HG03103 (cell line): ENCODE results near the gene SPECC1.
"Not testable (repeated sequence)": the region's sequence is repeated elsewhere in the genome, so short reads cannot be mapped to it uniquely, and the experiment has no call there.

Experiments
- ATAC-seq: cut with Tn5 transposase; IDR thresholded peaks from one replicate; pipeline ENCODE4 v1.9.1; 2021; ENCODE audit warnings: low read depth; ENCODE audit not compliant: unreplicated experiment

Gene SPECC1

DNA sequence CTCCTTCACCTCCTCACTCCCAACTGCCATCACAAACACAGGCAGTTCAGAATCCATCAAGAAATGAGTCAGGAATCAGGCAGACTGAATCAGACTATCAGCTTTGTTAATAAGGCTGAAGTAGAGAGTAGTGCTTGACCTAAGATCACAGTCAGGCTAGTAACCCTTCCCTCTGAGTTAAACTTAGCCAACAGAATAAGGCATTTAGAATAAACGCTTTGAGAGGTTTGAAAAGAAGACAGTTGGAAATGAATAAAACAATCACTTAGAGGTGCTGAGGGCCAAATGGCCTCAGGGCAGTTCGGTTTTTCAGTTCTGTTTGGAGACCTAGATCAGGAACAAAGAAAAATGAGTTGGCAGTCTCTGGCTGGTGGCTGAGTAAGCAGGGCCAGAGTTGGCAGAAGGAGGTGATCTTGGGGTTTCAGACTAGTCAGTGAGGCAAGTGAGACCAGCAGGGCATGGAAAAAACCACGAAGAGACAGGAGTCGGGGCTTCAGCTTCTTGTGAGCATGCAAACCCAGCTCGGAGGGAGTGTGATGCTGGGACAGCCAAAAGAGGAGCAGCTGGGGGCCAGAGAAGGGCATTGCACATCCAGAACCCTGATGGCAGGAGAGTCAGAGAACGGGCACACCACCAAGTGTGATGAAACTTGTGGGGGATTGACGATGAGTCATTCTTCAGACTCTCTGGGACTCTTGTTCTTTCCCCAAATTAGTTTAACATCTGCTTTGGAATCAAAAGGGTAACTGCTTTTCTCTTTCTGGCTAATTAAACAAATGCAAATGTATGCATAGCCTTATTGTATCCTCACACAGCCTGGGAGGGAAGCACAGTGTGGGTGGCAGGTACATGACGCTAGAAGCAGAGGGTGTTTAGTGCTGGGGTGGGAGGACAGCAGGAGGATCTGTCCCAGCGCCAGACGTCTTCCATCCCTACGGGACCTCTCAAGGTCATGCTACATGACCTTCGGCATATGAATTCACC, 54.8 kb downstream of the SPECC1 start:
- no peak for ATAC-seq

DNA sequence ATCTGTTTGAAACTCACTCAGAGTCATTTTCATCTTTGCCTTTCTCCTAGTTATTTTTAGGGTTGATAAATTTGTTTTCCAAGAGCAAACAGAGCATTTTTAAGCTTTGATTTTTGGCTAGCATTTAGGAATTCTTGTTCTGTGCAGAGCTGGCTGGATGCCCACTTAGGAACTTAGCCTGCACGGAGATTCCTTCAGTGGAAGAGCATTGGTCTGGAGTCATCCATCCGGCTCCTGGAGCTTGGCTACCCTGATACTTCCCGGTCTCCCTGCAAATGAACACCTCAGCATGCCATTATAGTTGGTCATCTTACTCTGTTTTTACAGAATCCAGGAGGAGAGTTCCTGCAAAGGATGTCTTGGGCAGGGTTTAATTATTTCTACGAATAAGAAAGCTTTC, 57.1 kb downstream of the SPECC1 start:
- no peak for ATAC-seq

DNA sequence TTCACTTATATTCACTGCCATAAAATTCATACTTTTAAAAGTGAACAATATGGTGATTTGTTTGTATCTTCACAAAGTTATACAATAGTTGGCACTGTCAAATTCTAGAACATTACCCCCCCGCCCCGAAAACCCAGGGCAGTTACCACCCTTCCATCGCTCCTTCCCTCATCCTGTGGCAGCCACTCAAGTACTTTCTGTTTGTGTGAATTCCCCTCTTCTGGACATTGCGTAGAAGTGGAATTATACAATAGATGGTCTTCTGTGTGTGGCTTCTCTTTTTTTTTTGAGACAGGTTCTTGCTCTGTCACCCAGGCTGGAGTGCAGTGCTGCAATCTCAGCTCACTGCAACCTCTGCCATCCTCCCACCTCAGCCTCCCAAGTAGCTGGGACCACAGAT, 58.6 kb downstream of the SPECC1 start:
- ATAC-seq: no peak

DNA sequence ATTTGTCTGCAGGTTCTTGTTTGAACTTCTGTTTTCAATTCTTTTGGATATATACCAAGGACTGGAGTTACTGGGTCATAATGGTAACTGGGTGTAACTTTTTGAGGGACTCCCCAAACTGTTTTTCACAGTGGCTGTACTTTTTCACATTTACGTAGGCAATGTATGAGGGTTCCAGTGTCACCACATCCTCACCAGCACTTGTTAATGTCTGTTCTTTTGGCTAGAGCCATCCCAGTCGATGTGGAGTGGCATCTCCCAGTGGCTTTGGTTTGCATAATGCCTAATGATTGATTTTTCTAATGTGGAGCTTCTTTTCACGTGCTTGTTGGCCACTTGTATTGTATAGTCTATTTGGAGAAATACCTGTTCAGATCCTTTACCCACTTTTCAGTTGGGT, 59.3 kb downstream of the SPECC1 start:
- no peak for ATAC-seq

DNA sequence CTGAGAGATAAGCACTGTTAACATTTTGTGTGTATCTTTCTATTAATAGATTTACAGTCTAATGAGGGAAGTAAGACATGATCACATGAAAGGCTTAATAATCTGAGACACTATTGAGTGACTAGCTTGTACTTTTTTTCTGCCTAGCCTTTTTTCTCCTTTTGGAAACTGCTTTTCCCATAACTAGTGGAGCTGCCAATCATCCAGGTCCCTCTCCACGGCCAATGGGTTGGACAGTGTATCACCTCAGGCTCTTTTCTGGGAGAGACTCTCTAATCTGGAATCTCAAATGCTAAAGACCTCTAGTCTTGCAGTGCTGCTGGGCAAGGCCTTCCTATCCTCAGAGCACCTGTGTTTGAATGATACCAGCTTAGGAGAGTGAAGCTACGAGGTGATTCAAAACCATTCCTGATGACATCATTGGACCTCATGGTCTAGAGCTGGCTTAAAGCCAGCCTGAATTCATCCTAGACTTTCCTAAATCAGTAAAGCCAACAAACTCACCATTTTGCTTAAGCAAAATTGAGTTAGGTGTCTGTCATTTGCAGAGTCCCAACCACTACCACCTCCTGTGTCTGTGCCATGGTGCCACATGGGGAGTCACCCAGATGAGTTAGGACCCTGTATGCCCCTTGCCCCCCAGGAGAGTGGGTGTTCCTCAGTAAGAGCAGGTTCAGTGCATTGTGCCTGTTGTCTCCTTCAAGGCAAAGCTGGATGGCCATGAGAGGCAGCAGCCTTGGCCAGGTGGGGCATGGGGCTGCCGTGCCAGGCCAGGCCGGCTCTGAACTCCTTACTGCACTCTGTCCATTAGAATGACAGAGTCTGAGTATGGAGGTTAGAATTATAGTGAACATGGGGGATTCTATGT, 62.9 kb downstream of the SPECC1 start:
- no peak for ATAC-seq

DNA sequence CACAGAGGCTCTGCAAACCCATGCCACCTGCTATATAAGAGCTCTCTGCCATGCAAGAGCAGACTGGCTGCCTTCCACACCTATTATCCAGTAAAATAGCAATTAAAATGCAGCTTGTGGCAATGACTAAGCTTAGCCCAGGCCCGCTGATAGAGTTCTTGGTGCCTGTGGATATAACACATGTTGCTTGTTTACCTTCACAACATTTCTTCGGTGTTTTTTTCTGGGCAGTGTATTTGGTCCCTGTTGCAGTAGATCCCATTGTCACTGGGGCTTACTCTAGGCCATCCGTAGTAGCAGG, 63.5 kb downstream of the SPECC1 start:
- ATAC-seq: no peak

DNA sequence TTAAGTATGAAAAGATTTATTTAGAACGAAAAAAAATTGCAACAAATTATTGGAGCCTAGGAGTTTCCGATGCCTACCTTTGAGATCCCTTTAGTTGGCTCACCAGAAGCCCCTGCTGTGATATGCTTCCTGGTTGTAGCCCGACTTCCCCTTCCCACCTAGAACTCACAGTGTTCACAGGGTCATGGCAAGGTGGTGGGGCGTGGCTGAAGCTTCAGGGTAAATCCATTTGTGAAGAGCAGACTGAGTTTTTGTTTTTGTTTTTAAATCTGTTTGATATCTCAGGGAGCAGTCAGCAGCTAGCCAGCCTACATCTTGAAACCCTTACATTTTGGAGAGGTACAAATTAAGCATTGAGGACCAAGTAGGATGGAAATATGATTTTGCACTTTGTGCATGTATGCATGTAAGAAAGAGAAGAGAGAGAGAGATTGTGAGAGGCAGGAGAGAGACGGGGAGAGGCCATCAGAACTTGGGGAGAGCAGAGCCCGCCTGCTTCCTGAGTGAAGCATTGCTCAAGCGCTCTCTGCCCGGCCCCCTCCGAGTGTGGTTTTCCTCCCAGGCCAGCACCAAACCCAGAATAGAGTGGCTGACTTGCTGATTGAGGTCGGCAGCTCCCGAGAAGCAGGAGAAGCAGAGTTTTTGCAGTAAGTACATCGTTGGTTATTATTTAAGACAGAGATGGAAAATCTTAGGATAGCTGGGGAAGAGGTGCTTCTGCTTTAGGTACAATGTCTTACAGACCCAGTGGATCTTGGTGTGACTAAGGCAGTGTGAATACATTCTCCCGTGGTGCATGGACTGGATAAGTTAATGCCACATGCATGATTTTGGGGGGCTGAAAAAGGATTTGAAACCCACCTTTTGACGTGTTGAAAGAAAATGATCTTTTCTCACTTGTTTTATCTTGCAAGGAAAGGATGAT, 64.2 kb downstream of the SPECC1 start:
- ATAC-seq: no peak

DNA sequence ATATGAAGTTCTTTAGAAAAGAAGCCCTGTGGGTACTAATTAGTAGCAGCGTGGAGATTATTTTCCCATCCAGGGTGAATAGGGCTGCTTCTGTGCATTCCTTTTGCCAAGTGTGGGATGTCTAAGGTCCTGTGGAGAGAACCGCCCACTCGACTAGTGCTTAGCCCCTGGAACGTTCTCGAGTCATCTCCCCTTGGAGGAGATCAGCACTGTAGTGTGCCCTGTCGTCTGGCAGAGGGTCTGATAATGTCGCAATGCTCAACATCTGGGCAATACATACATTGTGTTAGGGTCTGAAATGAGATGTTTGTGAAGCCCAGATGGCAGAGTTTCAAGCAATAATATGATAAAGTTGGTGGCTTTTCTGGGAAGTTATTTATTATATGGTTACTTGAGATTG, 64.8 kb downstream of the SPECC1 start:
- no peak for ATAC-seq

DNA sequence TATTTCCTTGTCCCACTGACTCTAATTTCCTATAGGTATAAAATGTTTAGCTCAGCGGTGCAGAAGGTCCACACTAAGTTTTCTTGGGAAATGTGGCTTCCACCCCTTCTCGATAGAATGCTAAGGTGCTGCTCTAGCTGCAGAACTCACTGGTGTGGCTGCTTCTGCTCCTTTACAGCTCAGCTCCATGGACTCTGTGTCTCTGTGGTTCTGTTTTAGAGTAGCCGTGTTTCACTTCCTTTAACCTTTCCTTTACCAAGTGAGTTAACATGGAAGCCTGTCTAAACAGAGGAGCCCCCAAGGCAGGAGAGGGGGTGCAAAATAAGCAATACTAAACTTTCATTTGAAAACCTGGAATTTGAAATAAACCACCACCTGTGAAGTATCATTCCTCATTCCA, 65.3 kb downstream of the SPECC1 start:
- ATAC-seq: no peak

DNA sequence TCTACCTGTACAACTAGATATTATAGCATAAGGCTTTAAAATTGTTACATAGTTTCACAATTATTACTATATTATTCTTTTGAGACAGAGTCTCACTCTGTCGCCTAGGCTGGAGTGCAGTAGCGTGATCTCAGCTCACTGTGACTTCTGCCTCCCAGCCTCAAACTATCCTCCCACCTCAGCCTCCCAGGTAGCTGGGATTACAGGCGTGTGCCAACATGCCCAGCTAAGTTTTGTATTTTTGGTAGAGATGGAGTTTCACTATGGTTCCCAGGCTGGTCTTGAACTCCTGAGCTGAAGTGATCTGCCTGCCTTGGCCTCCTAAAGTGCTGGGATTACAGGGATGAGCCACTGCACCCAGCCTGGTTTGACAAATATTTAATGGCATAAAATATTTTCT, 67.0 kb downstream of the SPECC1 start:
- not testable (repeated sequence) for ATAC-seq

DNA sequence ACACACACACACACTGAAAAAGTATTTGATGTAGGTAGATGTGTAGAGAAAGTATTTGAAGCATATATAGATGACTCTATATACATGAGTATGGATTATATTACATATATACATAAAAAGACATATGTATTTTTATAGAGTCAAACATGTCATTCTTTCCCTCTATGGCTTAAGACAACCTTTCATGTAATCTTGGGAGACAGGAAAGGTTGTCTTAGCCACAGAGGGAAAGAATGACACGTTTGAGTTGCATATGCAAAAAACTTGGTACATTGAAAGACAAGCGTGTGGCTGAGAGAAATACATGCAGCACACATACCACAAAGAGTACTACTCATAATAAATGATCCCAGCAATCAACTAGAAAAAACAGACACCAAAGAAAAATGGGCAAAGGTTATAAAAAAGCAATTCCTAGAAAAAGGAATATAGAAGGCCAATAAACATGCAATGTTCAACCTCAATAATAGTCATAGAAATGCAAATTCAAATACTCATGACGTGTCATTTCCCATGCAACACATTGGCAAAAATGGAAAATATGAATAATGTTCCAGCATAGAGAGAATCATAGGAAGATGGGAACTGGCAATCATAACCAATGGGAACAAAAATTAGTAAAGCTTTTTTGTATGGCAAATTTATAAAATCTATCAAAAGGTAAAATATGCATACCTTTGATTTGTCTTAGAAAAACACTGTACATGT, 69.0 kb downstream of the SPECC1 start:
- no peak for ATAC-seq

DNA sequence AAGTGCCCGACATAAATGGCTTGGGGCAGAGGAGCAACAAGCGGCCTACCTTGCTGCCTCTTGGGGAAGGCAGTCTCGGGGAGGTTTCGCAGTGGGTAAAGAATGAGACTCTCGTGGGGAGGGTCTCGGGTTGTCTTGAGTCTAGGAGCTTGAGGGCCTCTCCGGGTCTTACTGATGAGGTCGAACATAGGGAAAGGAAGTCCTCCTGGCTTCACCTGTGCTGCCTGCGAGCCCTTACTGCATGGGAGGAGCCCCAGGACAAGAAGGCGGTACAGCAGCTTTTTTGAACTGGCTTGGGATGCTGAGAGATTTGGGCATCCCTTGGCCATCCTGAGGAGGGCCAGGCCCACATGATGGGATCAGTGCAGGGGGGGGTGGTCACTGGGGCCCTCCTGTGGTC, 71.4 kb downstream of the SPECC1 start:
- no peak for ATAC-seq

DNA sequence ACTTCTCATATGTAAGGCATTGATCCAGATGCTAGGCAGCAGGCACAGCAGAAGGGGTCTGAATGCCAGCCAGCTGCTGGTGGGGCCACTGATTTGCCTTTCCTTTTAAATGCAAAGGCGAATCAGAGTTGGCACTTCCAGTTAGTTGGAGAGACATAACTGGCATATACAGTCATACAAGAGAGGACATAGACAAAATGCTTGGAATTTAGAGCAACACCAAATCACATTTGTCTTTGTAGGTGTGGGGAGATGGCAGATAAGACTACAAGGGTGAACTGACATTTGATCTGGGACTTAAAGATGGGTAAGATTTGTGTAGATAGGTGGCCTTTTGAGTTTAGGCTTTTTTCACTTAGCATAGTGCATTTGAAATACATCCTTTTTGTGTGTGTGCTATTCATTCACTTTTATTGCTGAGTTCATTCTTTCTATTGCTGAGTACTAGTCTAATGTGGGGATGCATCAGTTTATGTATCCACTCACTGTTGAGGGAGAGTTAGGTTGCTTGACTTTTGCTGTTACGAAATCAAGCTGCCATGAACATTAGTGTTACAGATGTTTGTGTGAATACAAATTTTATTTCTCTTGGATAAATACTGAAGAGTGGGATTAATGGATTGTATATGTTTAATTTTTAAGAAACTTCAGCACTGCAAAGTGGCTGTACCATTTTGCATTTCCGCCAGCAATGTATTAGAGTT, 74.1 kb downstream of the SPECC1 start:
- no peak for ATAC-seq

DNA sequence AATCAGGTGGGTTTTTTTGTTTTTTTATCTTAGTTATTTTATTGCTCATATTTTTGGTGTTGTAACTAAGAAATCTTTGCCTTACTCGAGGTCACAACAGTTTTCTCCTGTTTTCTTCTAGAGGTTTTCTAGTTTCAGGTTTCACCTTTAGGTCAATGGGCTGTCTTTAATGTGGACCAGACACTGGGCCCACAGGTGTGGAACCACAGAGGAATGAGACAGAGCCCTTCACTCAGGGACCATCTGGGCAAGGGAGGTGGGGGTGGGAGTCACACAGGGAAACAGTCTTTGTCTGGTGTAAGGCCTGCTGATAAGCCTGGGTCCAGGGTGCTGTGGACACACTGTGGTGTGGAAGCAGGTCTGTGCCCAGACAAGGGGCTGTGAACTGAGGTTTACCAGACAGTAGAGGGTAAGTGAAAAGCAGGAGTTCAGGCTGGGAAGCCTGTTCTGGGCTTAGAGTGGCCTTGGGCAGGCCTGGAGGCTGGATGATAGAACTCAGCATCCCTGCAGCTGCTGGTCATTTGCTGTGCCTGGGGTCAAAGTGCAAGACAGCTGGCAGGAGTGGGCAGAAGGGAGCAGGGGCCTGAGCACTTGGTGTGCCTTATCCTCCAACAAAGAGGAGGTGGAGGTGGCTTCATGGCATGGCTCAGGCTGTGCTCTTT, 75.6 kb downstream of the SPECC1 start:
- ATAC-seq: no peak

DNA sequence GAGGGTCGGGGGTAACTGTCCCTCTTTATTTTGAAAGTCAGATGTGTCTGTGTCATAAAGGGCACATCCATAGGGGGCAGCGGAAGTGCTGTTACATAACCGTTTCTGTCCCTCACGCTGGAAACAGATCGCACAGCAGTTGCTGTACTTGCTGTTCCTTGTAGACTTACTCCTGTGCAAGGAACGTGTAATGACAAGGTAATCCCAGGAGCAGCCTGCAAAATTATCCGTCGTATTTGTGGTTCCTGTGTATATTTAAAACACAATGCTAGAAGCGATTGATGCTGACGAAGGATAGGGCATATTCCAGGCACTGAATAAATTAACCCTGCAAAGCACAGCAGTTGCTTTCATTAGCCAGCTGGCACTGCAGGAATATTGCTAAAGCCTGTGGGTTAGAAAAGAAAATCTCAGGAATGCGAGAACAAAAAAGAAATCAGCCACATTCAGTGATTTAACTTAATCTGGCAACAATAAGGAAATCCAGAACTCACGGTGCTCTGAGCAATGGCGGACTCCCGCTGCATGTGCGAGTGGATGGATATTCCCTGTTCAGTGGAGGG, 76.2 kb downstream of the SPECC1 start:
- ATAC-seq: no peak

DNA sequence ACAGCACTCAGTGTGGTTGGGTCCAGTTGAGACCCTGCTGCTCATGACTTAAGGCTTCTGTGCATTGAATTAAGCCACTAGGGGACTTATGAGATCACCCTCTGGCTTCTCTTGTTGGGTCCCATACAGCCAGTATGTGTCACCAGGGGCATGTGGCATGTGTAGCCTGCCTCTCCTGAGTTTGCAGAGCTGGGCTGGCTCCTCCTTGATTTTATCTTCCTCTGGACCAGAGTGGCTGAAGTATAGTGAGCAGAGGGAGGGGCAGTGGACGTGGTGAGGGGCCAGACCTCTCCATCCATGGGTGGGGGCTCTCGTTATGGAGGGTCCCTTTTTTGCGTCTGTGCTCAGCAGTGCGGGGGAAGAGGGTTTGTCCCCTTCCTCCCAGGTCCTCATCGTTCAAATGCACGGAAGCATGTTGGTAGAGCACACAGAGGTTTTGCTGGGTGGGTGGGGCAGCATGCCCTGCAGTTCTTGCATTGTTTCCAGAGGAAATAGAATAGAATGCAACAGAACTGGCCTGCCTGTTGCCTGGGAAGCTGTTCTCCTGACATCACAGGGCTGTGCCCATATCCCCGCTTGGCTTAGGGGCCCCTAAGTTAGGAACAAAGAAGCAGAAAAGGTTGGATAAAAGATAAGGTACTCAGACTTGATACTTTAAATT, 77.4 kb downstream of the SPECC1 start:
- no peak for ATAC-seq

DNA sequence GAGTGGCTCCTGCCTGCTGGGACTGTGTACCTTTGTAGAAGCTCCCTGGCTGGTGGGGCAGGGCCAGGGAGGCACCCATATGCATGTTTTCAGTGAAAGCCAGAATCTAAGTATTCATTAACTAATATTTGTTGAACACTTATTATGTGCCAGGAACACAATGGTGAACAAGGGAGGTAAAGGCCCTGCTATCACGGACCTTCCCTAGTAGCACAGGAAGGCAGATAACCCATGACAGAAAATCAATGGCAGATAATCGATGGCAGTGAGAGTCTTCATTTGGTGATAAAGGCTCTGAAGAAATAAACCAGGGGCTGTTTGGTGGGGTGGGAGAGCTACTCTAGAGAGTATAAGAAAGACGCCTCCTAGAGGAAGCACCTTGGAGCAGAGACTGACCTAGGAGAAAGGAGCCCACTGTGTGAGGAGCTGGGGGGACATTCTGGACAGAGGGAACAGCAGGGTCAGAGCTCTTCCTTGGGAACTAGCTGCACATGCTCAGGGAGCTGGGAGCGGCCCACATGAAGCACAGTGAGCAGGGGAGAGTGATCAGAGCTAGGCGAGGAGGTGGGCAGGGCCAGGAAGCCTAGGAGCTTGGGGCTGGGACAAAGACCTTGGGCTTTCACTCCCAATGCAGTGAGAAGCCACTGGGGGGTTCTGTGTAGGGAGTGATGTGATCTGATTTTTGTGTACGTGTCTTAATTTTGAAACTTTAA, 78.5 kb downstream of the SPECC1 start:
- ATAC-seq: no peak
